ENCODE data around the gene ME3.
"Not testable (repeated sequence)": the region's sequence is repeated elsewhere in the genome, so short reads cannot be mapped to it uniquely, and the experiment has no call there.

Gene ME3

DNA sequence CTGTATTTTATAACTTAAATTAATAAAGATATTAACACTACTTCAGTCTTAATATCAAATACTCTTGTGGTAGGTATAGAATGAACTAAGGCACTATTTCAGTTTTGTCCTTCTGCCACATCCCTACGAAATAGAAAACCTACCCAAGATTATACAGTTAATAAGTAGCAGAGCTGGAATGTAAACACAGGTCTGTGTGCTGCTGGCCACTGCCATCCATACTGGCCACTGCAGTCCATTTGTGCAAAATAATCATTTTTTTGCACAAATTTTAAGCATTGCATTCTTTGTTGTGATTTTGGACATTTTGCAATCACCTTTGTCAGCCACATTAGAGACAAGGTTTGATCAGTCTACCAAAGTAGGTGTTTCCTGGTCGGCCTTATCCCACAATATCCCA lies 91.9 kb downstream of the ME3 start:
- no peak for DNase-seq

DNA sequence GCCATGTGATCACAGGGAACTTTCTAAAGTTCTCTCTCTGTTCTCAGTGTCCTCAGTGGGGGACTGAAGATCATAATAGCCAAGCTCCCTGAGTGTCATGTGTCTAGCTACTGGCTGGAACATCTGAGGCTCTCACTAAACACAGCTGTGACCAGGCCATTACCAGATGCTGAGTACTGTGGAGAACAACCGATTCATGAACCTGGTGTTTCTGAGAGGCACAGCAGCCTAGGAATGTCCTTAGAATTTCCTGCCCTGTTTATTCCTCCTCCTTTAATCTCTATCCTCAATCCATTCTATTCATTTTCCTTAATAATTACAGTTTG lies 93.0 kb downstream of the ME3 start:
- no peak for DNase-seq

DNA sequence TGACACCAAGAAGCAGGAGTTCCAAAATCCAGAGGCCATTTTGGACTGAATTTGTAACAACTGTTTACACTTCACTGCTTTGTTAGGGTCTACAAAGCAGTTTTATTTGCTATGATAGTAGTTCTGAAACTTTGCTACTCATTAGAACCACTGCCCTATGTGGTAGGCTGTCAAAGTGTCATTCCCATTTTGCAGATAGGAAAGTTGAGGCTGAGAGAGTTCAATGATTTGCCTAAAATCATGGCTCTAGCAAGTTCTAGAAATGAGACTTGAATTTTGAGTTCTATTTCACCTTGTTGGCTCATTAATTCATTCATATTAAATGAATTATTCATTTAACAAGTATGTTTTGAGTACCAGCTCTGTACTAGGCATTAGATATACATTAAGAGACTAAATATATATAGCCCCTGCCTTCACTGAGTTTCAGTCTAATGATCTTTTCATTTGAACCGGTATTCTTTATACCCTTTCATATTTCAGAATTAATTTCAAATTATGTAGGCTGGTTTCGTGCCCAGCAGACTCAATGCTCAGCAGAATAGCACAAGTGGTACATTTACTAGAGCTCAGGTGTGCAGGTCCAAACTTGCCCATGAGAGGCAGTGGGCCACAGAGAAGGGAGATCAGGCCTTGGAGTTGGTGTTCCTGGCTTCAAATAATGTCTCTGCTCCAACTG lies 93.5 kb downstream of the ME3 start:
- DNase-seq = no peak

DNA sequence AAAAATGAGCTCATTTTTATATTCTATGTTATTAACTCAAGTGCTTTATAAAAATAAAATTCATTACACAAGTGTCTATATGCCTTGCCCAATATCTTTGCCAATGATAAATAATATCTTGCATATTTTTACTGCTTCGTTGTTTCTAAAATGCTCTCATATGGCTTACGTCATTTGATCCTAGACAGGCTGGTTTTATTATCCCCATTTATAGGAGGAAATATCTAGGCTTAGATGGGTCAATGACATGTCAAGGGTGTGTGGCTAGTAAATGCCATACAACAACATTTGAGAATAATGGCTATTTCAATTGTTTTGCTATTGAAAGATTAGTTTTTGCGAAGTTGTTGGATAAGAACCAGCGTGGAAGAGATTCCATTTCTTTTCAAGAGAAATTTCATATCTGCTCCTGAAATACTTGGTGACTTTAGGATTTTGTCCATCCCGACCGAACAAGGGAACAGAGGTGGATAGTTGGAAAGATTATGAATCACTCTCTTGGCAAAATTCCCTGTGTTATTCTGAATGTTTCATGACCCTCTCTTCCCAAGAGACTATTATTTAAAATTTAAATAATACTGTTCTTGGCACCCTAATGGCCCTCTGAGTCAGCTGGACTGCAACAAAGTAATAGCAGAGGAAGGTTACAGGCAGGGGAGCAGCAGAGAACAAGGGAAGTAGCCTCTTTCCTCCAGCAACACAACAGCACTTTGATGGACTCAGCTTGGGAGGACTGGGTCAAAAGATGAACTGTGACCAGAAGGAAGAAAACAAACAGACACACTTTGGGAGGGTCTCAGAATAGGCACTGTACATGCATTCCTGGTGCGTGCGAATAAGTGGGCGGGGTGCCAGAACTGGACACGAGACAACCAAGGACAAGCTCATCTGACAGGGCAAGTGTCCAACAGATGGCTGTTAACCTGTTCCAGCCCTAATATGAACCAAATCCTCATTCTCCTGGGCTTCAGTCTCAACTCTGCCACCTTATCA lies 94.5 kb downstream of the ME3 start:
- DNase-seq = no peak

DNA sequence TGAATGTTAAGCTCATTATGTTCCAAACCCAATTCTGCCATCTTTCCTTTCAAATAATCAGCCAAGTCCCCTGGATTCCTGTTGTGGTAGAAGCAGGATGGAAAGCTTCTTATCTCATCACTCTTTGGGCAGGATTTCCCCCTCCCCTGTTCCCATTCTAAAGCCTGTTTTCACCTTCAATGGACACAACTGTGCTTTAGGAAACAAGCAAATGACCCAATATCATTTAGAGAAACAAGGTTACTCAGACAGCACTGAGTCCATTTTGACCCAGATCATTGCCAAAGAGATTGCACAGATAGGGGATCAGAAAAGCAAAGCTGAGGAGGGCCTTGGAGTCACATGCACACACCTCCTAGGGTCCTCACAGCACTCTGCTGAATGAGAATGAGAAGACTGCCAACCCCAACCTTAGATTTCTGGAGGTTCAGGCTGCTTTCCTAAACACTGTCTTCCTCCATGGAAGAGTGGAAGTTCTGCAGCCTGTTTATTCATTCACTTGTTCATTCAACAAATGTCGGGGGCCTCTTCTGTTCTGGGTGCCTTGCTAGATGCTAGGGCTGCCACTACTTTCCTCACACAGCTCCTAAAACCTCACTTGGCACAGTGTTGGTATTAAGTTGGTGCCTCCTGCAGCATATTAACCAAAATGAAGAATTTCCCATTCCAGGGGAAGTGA lies 95.3 kb downstream of the ME3 start:
- no peak for DNase-seq

DNA sequence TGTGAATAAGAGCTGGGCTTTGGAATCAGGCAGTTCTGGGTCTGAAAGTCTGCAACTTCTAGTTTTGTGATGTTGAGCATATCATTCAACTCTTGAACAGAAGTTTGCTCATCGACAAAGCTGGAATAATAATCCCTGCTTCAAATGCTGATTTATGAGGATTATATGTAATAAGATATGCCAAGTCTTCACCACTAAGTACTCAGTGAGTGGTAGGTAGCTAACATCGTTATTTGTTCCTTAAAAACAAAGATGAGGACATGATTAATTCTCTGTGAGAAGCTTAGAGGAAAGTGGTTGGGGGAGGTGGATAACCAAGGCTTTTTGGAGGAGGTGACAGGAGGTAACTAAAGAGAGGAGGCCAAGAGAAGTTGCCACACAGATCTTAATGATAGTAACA lies 96.5 kb downstream of the ME3 start:
- DNase-seq = no peak

DNA sequence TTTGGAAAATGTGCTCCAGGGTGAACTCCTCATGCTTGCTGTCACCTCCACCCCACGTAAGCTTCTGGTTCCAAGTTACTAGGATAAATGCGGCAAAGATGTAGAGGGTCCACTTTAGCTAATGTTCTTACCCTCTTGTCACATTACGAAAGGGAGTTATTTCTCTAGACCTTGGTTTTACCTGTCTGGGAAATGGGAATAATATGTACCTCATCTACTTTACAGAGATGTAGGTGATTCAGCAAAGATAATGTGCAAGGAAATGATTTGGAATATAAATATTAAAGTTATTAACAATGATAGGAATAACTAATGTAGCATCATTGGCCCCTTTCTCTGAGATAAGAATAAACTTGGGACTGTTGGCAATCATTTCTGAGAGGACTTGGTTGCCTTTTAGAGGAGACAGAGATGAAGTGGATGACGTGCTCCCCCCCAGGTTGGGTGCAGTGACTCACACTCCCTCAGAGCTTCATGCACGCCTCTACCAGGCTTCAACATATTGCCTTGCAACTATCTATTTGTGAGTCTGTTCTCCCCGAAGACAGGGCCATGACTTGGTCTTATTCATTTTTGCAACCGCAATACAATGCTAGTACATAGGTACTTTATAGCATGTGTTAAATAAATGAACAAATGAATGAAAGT lies 97.1 kb downstream of the ME3 start:
- no peak for DNase-seq

DNA sequence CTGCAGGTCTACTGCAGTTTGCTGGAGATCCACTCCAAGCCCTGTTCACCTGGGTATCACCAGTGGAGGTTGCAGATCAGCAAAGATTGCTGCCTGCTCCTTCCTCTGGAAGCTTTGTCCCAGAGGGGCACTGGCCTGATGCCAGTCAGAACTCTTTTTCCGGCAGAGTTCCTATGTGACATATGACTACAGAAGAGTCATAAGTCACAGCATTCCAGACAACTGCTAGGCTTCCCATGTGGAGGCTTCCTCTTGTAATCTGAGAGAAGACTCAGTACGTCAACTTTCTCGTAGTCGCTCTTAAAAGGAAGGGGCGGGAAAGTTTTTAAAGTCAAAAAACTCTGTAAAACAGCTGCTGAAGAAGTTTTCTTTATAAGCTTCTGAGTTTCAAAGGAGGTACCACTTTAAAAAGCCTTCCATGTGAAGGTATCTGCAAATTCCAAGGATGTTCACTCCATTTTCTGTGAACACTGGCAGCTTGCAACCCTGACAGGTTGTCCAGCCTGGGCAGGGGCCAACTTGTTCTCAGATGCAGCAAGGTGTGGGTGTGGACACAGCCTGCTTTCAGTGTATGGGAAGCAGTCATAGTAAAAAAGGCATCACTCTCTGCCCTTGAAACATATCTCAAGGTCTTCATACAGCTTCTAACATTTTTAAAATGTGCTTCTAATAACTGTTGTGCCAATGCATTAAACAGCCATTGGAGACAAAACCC lies 97.8 kb downstream of the ME3 start:
- DNase-seq = no peak

DNA sequence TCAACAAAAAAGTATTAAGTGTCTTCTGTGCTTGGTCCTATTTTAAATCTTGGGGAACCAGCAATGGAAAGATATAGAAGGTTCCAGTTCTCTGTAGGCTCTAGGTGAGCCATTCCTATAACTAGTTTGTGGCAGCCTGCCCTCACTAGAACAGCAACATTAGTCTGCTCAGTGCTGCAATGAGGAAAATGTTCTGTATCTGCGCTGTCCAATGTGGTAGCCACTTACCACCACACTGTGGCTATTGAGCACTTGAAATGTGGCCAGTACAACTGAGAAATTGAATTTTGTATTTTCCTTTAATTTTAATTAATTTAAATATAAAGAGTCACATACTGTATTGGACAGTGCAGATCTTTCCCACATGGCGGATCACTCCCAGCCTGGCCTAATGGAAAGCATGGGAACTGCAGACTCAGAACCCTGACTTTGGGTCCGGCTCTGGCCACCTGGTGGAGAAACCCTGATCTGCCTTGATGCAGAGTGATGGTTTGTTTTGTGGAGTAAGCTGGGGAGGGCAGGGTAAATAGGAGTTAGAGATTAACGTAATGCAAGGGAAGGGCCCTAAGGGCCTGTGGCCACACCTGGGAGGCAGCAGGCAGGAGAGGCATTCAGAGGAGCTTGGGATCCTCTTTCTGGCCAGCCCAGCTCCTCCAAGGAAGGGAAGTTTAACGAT lies 101.0 kb downstream of the ME3 start:
- DNase-seq = no peak

DNA sequence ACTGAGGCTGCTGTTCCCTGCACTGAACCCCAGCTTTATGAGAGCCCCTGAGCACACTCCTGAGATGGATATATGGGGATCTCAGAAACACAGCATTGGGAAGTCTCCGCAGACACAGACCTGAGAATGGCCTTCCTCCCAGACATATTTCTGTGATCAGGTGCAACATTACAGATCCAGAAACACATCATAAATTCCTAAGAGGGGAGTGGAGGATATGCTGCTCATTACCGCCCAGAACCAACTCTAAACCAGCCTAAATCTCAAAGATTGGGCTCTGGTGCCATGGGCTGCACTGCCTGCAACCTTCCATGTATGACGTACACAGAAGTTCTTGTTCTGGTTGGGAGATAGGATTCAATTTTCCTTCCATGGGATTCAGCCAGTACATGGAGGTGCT lies 102.0 kb downstream of the ME3 start:
- no peak for DNase-seq

DNA sequence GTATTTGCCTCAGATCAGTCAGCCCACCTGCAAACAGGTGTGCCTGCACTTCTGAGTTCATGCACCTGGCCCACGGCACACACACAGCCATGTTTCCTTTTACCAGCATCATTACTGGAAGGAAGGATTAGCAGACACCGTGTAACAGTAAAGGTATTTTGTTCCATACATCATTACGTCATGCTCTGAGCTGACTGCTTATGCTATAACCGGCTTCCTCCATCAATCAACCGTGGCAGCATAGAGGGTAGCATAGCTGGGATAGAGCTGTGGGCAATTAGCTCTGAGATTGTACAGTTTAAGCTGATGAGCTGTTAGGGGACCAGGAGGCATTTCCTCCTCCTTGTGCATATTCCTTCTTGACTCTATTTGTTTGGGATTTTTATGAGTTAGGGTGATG lies 102.4 kb downstream of the ME3 start:
- no peak for DNase-seq

DNA sequence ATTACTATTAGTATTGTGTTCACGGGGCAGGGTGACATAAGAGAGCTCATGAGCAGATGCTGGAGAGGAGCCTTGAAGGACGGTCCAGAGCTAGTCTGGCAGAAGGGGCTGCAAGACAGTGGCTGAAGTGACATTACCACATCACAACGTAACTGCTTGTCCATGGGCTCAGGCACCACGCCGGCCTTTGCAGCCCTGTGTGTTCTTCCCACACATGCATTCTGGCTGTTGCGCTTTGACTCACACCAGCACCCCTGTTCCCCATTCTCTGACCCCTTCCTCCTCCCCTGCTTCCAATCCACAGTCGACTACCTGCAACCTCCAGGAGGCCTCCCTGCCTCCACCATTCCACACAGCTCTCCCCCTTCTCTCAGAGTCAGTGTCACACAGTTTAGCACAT lies 103.3 kb downstream of the ME3 start:
- no peak for DNase-seq

DNA sequence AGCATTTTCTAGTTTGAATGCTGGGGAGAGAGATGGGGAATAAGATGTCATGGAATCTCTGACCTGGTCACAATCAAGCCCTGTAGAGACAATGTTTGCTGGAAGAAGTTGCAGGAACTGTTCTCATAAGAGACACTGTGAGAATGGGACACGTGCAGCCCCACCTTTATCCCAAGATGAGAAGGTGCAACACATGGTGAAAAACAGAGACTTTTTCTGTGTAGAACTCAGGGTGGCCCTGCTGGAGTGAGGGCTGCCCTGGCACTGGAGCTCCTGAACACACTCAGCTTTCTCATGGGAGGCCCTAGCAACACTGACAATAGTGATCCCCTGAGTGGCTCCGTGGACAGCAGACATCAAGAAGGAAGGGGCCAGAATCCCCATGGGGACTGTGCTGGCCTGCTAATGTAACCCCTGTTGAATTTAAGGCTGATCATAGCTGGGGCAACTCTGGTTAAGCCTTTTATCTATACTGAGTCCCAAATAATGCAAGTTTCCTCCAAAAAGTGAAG lies 106.6 kb downstream of the ME3 start:
- no peak for DNase-seq

DNA sequence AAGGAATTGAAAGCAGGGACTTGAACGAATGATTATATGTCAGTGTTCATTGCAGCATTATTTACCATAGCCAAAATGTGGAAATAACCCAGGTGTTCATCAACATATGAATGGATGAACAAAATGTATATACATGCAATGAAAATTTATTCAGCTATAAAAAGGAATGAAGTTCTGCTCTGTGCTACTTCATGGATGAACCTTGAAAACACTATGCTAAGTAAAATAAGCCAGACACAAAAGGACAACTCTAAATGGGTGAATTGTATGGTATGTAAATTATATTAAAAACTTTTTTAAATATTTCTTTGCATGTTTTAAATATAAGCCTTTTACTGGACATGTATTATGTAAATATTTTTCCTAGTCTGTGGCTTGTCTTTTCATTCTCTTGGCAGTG lies 107.0 kb downstream of the ME3 start:
- no peak for DNase-seq

DNA sequence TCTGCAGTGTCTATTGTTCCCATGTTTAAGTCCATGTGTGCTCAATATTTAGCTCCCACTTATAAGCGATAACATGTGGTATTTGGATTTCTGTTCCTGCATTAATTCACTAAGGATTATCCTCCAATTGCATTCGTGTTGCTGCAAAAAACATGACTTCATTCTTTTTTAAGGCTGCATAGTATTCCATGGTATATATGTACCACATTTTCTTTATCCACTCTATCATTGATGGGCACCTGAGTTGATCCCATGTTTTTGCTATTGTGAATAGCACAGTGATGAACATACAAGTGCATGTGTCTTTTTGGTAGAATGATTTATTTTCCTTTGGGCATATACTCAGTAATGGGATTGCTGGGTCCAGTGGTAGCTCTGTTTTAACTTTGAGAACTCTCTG lies 109.6 kb downstream of the ME3 start:
- not testable (repeated sequence) for DNase-seq

DNA sequence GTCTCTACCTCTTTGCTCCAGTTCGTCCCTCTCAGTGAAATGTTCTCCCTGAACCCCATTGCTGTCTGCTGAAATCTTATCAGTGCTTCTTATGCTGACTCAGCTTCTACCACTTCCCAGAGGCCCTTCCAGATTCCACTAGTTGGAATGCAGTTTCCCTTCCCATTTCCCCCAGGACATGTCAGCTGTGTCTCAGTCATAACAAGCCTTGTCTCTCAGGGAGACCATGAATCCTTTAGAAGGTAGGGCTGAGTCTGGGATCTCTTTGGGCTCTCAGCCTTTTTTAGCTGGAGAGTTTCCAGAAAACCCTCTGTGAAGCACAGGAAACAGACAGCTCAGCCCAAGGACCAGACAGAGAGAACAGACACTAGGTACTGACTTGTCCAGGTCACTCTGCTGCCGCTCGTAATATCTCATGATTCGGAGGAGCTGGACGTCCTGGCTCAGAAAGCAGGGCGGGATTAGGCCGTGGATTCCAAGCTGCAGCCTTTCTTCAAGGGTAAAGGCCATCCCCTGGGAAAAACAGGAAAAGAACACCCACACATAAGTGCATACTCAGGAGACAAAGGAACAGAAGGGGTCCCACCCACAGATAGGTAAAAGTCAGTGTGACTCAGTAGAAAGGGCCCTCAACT lies 113.0 kb downstream of the ME3 start:
- no peak for DNase-seq

DNA sequence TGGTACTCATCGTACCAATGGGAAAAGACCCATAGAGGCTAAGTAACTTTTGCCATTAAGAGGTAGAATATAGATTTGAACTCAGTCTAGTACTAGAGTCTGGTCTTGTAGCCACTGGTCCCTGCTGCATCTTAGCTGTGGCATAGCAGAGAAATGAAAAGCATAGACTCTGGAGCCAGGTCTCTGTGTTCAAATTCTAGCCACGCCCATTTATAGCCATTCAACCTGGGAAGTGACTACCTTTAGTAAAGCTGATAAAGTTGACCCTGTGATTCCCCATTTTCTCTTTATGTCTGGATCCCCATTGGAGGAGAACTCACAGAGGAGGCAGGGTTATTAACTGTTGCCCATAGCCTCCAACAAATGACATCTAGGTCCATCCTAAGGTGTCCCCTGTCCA lies 113.6 kb downstream of the ME3 start:
- DNase-seq = no peak

DNA sequence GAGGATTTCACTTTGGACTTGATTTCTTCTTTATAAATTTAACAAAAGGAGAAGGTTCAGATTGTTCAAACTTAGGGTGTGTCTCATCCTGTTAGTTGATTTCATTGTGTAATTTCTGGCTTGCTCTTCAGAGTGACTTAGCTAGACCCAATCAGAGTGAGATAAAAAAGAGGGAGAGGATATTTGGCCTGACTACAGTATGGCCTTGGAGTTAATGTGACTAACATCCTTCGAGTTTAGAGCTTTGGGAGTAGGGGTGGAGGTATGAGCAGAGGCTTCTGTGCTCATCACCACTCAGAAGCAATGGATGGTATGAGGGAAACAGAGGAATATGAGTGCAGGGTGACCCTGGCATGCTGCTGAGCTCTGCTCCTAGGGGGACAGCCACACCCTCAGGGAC lies 114.2 kb downstream of the ME3 start:
- no peak for DNase-seq

DNA sequence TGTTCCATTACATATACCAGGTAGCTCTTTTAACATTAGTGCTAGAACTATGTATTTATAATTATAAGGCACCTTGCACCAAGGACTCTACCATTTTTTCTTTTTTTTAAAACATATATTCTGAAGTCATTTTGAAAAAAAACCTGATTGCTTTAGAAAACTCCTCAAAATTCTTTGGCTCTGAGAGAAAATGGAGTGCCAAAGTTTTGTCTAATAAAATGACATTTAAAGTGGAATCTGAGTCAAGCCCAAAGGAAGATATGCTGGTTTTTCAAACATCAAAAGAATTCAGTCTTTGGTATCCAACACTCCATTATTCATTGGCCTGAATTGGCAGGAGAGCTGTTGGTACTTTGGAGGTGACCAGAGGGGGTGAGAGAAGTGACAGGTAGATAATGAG lies 116.5 kb downstream of the ME3 start:
- no peak for DNase-seq

DNA sequence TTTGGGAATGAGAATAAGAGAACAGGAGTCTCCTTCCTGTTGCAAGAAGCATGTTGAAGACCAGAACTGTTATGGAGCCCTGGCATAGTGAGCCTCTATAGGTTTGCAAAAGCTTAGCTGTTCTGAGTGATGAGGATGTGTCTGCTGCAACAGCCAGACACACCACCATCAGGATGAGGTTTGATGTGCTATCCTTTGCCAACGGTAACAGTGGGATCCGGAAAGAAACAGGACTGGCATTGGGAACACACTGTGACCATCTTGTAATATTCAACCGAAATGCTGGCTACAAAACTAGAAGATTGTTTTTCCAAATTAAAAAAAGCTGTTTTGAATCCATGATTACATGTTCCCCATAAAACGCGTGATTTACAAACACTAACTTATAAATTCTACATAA lies 117.0 kb downstream of the ME3 start:
- DNase-seq = no peak

DNA sequence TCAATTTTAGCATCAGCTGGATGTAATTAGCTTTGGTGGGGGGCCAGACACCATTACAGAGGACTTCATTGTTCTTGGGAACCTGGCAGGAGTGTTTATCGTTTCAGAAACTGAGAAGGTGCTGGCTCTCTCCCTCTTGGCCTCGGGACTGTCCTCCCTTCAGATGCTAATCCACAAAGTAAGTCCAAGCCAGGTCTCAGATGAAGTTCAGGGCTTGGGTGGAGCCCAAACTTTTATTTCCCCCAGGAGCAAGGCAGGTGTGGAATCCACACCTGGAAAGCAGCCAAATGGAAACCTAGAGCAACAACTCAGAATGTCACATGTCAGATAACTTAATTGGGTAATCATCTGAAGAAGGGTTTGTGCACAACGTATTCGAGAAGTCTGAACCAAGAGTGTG lies 119.2 kb downstream of the ME3 start:
- no peak for DNase-seq

Data from MV-4-11 (cell line).